Testis (tissue), 3 donors: ENCODE measurements around the gene ERRFI1. TPM values are rescaled to one million over a fixed set of nuclear protein-coding genes. Genes with fewer than 3 reads are reported as not detected.

Source experiments
- DNase-seq: peaks from one replicate; pipeline ENCODE4 v3.0.0-alpha.2; 2019
- H3K27ac ChIP-seq, 2 donors: fragments of 200-600 bp; sonication (generic); one replicate each; pipeline ENCODE4 v1.5.1; 2019
- H3K27me3 ChIP-seq: fragments of 200-600 bp; sonication (generic); one replicate; pipeline ENCODE4 v1.5.1; 2019
- H3K36me3 ChIP-seq: fragments of 200-600 bp; sonication (generic); one replicate; pipeline ENCODE4 v1.5.1; 2017; ENCODE audit warnings: low read depth; ENCODE audit errors: missing control alignments
- H3K4me1 ChIP-seq: fragments of 200-600 bp; sonication (generic); one replicate; pipeline ENCODE4 v1.5.1; 2019
- H3K4me3 ChIP-seq, 2 donors: fragments of 200-600 bp; sonication (generic); one replicate each; pipeline ENCODE4 v1.5.1; 2017 to 2019
- H3K9me3 ChIP-seq: fragments of 200-600 bp; sonication (generic); one replicate; pipeline ENCODE4 v1.5.1; 2017
- POLR2A ChIP-seq: fragments of 450-650 bp; IDR thresholded peaks from one replicate; pipeline ENCODE4 v1.6.1; 2017; ENCODE audit warnings: antibody characterized with exemption, mild to moderate bottlenecking, moderate library complexity
- WGBS, 2 donors: methylation state at CpG; one replicate each; pipeline ENCODE4 v1.1.5; 2018; 5-methylcytosine and 5-hydroxymethylcytosine counted together
- intact Hi-C: fragments of 100-400 bp; cut with DNase I; formaldehyde crosslinking; loops from one replicate; pipeline ENCODE4 v1.15.1; 2023; ENCODE audit warnings: low total_unique reads
- polyA plus RNA-seq: library from polyadenylated mRNA; stranded (reverse); fragments of 350-450 nt; fragmentation: Illumina TruSeq; extraction: RNeasy Lipid Tissue Mini Kit (QIAGEN cat#74804); gene quantifications from one replicate; pipeline ENCODE4 v1.2.3, GENCODE V29; 2014; ENCODE audit warnings: low read depth, low replicate concordance; ENCODE audit not compliant: insufficient read depth
- total RNA-seq, 2 donors: library from RNA; depleted of rRNA; stranded (reverse); fragments of >200 nt; gene quantifications; one replicate each; pipeline ENCODE4 v1.2.3, GENCODE V29; 2016
- TF ChIP-seq, protein P1 (sequence below), 3 experiments: fragments of 450-650 bp in 2 of 3; fragments of 200-600 bp in 1 of 3; sonication (generic) in 1 of 3; IDR thresholded peaks; one replicate each; pipeline ENCODE4 v1.5.1; 2016 to 2019; ENCODE audit warnings: antibody characterized with exemption in 3 of 3, mild to moderate bottlenecking in 2 of 3, moderate library complexity in 1 of 3

ERRFI1 gene
- total and polyA plus RNA-seq, 3 donors from 2014 or later = 27.3 to 47.9 (median 43.3) TPM

DNA sequence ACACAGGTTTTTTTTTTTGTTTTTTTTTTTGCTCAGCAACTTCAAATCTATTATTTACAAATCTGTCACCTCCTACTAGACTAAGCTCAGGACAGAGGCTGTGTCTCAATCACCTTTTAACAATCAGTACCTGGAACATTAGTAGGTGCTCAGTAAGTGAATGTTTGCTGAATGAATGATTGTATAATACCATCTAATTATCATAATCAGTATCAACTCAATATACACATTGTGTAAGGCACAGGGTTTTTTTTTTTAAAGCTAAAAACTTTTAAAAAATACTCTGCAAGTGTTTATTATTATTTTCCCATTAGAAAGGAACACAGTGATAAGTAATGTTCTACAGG is 9.2 kb downstream of the ERRFI1 start:
- H3K27me3 ChIP-seq = no peaks in the 10 kb centered on the region
- no peaks in the 10 kb centered on the region for H3K36me3 ChIP-seq
- H3K4me1 ChIP-seq = peaks cover 22% of the 10 kb centered on the region
- no peaks in the 10 kb centered on the region for H3K9me3 ChIP-seq
- H3K4me3 ChIP-seq = no peak overlapping the region
- no peak for DNase-seq
- TF ChIP-seq POLR2A = no peak
- TF ChIP-seq, protein P1, sequence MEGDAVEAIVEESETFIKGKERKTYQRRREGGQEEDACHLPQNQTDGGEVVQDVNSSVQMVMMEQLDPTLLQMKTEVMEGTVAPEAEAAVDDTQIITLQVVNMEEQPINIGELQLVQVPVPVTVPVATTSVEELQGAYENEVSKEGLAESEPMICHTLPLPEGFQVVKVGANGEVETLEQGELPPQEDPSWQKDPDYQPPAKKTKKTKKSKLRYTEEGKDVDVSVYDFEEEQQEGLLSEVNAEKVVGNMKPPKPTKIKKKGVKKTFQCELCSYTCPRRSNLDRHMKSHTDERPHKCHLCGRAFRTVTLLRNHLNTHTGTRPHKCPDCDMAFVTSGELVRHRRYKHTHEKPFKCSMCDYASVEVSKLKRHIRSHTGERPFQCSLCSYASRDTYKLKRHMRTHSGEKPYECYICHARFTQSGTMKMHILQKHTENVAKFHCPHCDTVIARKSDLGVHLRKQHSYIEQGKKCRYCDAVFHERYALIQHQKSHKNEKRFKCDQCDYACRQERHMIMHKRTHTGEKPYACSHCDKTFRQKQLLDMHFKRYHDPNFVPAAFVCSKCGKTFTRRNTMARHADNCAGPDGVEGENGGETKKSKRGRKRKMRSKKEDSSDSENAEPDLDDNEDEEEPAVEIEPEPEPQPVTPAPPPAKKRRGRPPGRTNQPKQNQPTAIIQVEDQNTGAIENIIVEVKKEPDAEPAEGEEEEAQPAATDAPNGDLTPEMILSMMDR (IDR thresholded peaks at IDR 0.05) = no peak
- intact Hi-C loops = no loop called here
- peak overlapping the region in 1 of 2 donors; percentile 17 for H3K27ac ChIP-seq

DNA sequence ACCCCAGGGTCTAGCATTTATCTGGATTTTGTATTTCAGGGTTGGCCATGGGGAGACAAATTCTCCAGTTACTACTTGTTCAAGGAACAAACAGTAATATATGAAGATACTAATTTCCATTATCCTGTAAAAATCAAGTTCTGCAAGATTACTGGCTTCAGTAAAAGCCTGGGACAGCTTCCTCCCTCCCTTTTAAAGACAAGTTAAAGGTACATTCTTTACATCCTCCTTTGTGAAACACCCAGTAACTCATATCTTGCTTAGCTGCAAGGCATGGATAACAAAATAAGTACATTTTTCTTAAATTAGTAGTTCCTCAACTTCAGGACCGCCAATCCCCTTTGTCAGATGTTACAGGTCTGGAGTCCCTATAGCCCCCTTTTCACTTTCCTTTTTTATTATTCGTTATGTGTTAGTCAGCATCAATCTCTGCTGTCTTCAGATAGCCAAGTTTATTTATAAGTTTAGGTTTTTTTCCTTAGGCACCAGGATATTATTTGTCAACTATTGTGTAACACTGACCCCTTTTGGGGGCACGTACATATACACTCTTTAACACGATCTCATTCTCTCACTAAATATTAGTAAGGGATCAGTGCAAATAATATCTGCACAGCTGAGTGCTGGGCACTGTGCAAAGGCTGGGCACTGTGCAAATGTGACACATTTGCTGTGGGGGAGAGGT is 9.8 kb downstream of the ERRFI1 start:
- Histone ChIP-seq H3K9me3 (no peaks in the 10 kb centered on the region), H3K4me1 (peaks cover 22% of the 10 kb centered on the region), H3K36me3 (no peaks in the 10 kb centered on the region), H3K27me3 (no peaks in the 10 kb centered on the region), H3K4me3 (no peak overlapping the region), H3K27ac (peak overlapping the region in 1 of 2 donors; percentile 17)
- 52 to 57% methylated on average over 4 of the region's 4 CpGs for WGBS, 2 donors
- DNase-seq = no peak
- TF ChIP-seq, protein P1 (IDR thresholded peaks at IDR 0.05) = no peak
- TF ChIP-seq POLR2A = no peak
- intact Hi-C loops = no loop called here

DNA sequence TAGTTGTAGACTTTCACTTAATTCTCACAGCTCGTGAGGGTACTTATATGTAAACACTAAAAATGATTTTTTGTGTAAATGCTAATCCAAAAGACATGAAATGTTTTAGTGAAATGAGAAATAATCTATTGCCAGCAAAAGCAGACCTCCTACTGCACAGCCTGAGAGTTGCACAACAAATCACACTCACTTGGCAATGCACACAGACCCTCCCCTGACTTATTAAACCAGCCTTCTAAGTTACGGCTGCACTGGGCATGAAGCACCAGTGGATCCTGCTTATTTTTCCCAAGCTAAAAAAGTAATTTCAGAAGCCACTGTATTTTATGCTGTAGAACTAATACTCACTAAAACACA is 10.3 kb downstream of the ERRFI1 start:
- H3K4me1 ChIP-seq = peaks cover 22% of the 10 kb centered on the region
- intact Hi-C loops = no loop called here

DNA sequence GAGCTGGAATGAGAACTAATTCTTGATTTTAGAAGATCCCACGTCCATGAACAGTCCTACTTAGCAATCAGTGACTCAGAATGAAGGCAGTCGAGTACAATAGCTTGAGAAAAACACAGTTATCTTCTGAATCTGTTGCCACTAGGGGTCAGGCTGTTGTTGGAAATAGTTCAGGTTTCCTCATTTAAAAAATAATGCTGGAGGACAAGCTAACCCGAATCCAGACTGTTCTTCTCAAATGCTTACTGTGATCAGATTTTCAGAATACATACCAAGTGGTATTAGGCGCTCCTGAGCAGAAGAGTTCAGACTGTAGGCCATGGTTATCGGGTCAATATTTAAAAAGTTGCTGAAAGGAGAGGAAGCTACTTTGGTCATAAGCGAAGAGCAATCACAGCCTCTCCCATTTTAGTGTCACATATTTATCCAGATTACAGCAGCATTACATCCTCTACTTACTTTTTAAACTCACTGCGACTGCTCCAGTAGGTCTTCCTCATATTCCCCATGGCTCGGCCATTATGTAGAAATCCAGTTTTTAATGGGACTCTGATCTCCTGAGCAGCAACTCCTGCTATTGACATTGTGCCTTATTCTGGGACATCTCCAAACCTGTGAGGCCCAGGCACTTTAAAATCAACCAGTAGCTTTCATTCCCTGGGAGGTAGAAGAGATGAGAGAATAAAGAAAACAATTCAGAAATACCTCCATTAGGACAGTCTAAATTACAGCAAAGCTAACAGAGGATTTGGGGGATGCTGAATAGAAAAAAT is 10.9 kb downstream of the ERRFI1 start:
- Histone ChIP-seq H3K4me1 (peaks cover 22% of the 10 kb centered on the region), H3K9me3 (no peaks in the 10 kb centered on the region), H3K27me3 (no peaks in the 10 kb centered on the region), H3K27ac (peak overlapping the region; percentile 41 to 55), H3K4me3 (no peak overlapping the region), H3K36me3 (no peaks in the 10 kb centered on the region)
- intact Hi-C loops = no loop called here
- 42 to 50% methylated on average over 8 of the region's 8 CpGs for WGBS, 2 donors
- DNase-seq = peak; percentile 52
- no peak for TF ChIP-seq POLR2A
- TF ChIP-seq, protein P1 (IDR thresholded peaks at IDR 0.05) = peak; percentile 35 to 57 (median 55)

More for the DNA sequence above, 10.3 kb downstream of the ERRFI1 start:
- WGBS, 2 donors = 45 to 48% methylated on average over 2 of the region's 2 CpGs
- Histone ChIP-seq H3K9me3 (no peaks in the 10 kb centered on the region), H3K27me3 (no peaks in the 10 kb centered on the region), H3K36me3 (no peaks in the 10 kb centered on the region), H3K27ac (peak overlapping the region in 1 of 2 donors; percentile 41), H3K4me3 (no peak overlapping the region)
- DNase-seq = peak; percentile 54
- TF ChIP-seq POLR2A = no peak
- TF ChIP-seq, protein P1 (IDR thresholded peaks at IDR 0.05) = no peak
